Spleen (tissue), 7 donors: Measurements from ENCODE around the gene PRKCA.

Experiments used
- CTCF ChIP-seq, 11 experiments: fragments of 200-600 bp in 7 of 11; fragments of 450-650 bp in 4 of 11; sonication (generic) in 4 of 11; IDR thresholded peaks in 8 of 11; conservative IDR thresholded peaks in 3 of 11; 1 replicate in 7 of 11; 2 replicates in 4 of 11; pipeline versions ENCODE4 v1.4.0 to v1.8.0; 2016 to 2021; ENCODE audit warnings: antibody characterized with exemption in 11 of 11, inconsistent platforms in 4 of 11, mild to moderate bottlenecking in 1 of 11
- POLR2A ChIP-seq, 3 donors: fragments of 450-650 bp; IDR thresholded peaks; one replicate each; pipeline ENCODE4 v1.5.1; 2017; ENCODE audit warnings: antibody characterized with exemption in 3 of 3, mild to moderate bottlenecking in 1 of 3
- donor health status: DM: no; HTN: no; CAD: no; lungs with moderate emphysema.
- donor health status: DM: no; HTN: no; CAD: no.
- donor health status: DM: no; HTN: no; CAD: no.

- TF ChIP-seq CTCF (IDR thresholded peaks at IDR 0.05 in 8 of 11, conservative IDR thresholded peaks at IDR 0.05 in 3 of 11) (no peak), POLR2A (IDR thresholded peaks at IDR 0.05) (no peak)
These were observed 302.0 kb downstream of the PRKCA start for GRCh38 chr17:66604376-66604775.
